Kidney glomerular epithelial cell (primary cell): Measurements from ENCODE around the gene PSME1.
"Not testable (repeated sequence)": the region's sequence is repeated elsewhere in the genome, so short reads cannot be mapped to it uniquely, and the experiment has no call there.

Experiments used
- DNase-seq: peaks from one replicate; lab custom pipeline; 2025; lab: John Stamatoyannopoulos, UW

PSME1 gene

GRCh38 chr14:24105609-24106239, 30.3 kb upstream of the PSME1 start:
- not testable (repeated sequence) for DNase-seq

GRCh38 chr14:24106672-24107271, 29.2 kb upstream of the PSME1 start:
- no peak for DNase-seq

GRCh38 chr14:24108336-24108874, 27.6 kb upstream of the PSME1 start:
- no peak for DNase-seq

DNA sequence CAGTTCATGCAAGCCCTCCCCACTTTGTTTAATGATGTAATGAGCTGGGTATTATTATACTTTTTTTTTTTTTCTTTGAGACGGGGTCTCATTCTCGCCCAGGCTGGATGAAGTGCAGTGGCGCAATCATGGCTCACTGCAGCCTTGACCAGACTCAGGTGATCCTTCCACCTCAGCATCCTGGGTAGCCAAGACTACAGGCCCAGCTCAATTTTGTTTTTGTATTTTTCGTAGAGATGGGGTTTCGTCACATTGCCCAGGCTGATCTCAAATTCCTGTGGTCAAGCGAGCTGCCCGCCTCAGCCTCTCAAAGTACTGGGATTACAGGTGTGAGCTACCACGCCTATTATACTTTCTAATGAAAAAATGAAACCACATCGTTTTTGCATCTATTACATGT, 25.9 kb upstream of the PSME1 start:
- no peak for DNase-seq

DNA sequence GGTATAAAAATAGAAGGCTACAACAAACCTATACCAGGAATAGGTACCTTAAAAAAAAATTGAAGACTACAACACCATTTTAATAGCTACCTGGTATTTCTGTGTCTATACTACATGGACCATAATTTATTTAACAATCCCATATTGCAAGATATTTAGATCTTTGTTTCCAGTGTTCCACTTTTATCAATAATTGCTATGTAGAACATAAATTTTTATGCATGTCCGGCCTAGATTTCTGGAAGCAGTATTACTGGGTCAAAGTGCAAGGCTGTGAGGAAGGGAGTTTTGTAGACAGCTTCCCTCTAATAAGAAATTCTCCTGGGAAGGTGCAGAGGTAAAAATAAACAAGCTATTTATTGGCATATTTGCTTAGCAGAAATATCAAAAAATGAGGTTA, 25.5 kb upstream of the PSME1 start:
- no peak for DNase-seq

DNA sequence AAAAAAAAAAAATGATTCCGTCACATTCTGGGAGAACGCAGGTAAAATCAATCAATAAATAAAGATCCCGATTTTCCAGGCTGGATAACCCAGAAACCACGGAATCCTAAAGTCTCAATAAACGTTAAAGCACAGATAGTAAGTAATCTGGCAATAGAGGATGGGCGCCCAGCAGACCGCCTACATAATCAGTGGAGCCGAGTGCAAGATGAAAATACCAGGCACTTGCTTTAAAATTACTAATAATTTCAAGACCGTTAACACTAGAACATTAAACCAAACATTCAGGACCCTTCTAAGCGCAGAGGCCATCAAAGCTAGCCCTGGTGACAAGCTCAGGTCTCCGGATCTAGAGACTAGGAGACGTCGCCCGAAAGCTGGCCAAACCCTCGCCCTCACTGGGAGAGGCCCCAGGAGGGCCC, 22.6 kb upstream of the PSME1 start:
- DNase-seq, result peak; percentile 63

DNA sequence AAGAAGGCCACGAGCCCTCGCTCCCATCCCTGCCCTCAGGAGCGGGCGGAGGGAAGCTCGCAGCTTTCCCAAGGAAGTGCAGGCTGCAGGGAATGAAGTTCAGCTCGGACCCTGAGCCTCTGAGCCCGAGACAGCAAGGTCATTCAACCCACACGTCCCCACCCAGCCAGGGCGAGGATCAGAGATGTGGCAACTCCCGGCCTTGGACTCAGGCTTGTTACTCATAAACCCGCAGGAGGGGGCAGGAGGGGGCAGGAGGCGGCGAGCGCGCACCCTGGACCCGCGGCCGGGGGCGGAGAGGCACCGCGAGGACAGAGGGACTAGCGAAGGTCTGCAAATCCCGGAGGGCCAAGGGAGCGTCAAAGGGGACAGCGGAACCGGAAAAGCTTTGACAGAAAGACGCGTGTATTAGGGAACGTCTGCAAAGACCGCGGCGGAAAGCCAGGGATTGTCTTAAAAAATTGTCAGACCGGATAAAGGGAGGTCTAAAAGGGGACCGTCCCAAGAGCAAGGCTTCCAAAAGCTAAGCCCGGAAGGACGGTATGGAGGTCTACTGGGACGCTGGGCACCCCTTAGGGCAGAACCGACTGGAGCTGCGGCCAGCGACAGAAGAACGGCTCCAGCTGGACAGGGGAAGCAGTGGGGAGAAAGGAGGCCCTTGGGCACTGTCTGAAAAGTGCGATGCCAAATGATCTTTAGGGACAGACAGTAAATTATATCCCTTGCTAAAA, 22.0 kb upstream of the PSME1 start:
- DNase-seq, result peak; percentile 86

- peak; percentile 100 for DNase-seq
These were observed 21.2 kb upstream of the PSME1 start, which contains the start of the genes DCAF11 and NRL for GRCh38 chr14:24114532-24115421. Gene DCAF11 (plus strand): TSS chr14:24114777. CDS start chr14:24115595, 818 bp downstream. Gene NRL (minus strand): TSS chr14:24114949. CDS start chr14:24082848, 32,101 bp downstream.

- no peak for DNase-seq
These were observed 20.4 kb upstream of the PSME1 start for GRCh38 chr14:24115422-24116127.

- no peak for DNase-seq
These were observed 19.7 kb upstream of the PSME1 start for GRCh38 chr14:24116128-24116814.

GRCh38 chr14:24117179-24117578, 18.8 kb upstream of the PSME1 start:
- no peak for DNase-seq

GRCh38 chr14:24119691-24120090, 16.3 kb upstream of the PSME1 start:
- DNase-seq, result no peak

DNA sequence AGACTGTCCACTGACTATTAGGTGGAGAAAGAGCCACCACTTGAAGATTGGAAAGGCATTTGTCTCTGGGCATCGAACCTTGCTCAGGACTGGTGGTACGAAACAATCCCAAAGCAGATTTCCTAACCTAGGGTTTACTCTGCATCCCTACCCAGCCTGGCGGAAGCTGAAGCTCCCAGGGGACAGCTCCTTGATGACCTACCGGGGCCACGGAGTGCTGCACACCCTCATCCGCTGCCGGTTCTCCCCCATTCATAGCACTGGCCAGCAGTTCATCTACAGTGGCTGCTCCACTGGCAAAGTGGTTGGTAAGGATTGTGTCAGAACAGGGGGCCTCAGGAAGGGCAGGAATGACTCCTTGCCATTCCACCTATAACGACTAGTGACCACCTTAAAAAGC, 14.8 kb upstream of the PSME1 start:
- DNase-seq, result no peak

GRCh38 chr14:24122416-24122815, 13.6 kb upstream of the PSME1 start:
- no peak for DNase-seq

DNA sequence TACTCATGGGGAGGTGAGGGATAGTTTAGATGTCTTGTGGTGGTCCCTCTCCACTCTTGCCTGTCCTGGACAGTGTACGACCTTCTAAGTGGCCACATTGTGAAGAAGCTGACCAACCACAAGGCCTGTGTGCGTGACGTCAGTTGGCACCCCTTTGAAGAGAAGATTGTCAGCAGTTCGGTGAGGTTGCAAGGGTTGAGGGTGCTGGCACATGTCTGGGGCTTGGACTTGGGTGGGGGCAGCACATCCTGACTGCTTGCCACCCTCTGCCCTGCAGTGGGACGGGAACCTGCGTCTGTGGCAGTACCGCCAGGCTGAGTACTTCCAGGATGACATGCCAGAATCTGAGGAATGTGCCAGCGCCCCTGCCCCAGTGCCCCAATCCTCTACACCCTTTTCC, 13.1 kb upstream of the PSME1 start:
- no peak for DNase-seq

- no peak for DNase-seq
These were observed 12.3 kb upstream of the PSME1 start for GRCh38 chr14:24123424-24124417.

DNA sequence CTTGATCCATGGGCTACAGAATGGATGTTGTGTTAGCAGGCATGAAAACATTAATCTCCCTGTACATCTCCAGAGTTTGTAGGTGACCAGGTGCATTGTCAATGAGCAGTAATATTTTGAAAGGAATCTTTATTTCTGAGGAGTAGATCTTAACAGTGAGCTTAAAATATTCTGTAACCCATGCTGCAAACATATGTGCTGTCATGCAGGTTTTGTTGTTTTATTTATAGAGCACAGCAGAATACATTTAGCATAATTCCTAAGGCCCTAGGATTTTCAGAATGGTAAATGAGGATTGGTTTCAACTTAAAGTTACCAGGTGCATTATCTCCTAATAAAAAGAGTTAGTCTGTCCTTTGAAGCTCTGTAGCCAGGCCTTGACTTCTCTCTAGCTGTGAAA, 9.1 kb upstream of the PSME1 start:
- no peak for DNase-seq

GRCh38 chr14:24127673-24128072, 8.3 kb upstream of the PSME1 start:
- no peak for DNase-seq

GRCh38 chr14:24129410-24129998, 6.5 kb upstream of the PSME1 start:
- DNase-seq, result no peak
